ENCODE results near the gene F2R.
"Not testable (repeated sequence)": the region's sequence is repeated elsewhere in the genome, so short reads cannot be mapped to it uniquely, and the experiment has no call there.

F2R gene

GRCh38 chr5:76715736-76716455 is at the start of gene F2R:
Gene F2R (plus strand): TSS chr5:76716126. CDS start chr5:76716308, 182 bp downstream.
- no peak for DNase-seq (ENCODE audit: low read depth in 2 of 2)

DNA sequence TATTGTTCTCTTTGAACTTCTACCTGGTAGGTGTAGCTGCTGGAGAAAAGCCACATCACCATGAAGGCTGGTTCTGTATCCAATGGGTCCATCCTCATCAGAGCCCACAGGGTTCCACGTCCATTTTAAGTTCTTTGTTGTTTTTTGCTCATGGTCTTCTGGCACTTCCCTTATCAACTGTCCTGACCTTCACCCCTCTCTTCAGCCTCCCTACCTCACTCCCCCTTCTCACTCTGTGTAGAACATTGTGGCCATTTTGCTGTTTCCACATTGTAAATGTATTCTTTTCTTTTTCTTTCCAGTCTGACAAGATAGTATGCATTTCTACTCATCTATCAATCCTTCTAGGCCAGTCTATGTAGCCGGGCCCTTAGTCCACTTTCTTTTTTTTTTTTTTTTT is 48.4 kb upstream of the F2R start:
- no peak for DNase-seq (ENCODE audit: low read depth in 2 of 2)

- no peak for DNase-seq (ENCODE audit: low read depth in 2 of 2)
These were observed 46.7 kb upstream of the F2R start for GRCh38 chr5:76669245-76669644.

- no peak for DNase-seq (ENCODE audit: low read depth in 2 of 2)
These were observed 45.4 kb upstream of the F2R start for GRCh38 chr5:76670508-76670907.

DNA sequence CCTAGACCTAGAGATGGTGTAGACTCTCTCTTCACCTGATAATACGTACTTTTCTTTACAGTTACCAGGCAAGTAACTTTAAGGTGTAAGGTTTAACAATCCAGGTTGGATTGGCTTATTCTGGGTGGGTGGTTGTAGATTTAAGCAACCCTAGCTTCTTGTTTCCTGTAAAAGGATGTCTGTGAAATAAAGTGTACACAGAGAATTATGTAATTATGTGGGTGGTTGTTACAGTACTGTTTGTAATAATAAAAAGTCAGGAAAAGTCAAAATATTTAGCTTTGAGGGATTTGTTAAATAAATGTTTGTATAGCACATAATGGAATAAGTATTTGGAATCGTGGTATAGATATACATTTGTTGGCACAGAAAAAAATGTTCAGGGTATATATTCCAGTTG is 43.7 kb upstream of the F2R start:
- no peak for DNase-seq (ENCODE audit: low read depth in 2 of 2)

GRCh38 chr5:76673125-76673524 is 42.8 kb upstream of the F2R start:
- DNase-seq (ENCODE audit: low read depth in 2 of 2), result no peak

- DNase-seq (ENCODE audit: low read depth in 2 of 2), result no peak
These were observed 41.4 kb upstream of the F2R start for GRCh38 chr5:76674330-76675066.

DNA sequence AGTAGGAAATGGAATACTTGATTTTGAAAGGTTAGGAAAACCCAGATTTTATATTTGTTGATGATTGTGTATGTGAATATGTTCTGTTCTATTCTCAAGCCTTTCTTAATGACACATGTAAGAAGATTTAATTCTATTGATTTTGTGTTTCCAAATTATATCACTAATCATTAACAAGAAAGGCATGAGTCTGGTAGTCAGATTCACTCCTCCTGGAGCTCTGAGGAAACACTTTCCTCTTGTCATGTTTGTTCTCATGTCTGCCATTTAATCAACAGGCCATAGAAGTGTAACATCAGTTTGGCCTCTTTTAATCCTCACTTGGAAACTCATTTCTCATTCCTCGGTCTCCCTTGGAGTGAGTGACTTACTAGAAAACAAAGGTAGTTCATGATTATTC is 40.6 kb upstream of the F2R start:
- no peak for DNase-seq (ENCODE audit: low read depth in 2 of 2)

- no peak for DNase-seq (ENCODE audit: low read depth in 2 of 2)
These were observed 38.0 kb upstream of the F2R start for GRCh38 chr5:76677849-76678472.

DNA sequence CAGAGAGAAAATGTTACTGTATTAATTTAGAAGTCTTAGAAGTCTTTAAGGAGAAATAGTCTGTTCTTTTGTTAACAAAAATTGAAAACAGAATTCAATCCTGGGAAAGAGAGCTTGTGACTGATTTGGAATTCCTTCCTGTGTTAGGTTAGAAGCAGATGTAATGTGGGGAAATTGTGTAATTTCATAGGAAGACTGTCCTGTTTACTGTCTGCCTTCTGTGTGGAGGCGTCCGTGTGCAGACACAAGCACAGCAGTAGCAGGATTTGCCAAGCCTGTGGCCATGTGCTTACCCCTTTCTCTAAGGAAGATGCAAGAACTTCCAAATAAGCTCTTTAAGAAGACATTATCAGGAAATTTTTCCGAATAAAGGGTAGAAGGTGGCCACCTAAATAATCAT is 36.7 kb upstream of the F2R start:
- DNase-seq (ENCODE audit: low read depth in 2 of 2), result no peak

DNA sequence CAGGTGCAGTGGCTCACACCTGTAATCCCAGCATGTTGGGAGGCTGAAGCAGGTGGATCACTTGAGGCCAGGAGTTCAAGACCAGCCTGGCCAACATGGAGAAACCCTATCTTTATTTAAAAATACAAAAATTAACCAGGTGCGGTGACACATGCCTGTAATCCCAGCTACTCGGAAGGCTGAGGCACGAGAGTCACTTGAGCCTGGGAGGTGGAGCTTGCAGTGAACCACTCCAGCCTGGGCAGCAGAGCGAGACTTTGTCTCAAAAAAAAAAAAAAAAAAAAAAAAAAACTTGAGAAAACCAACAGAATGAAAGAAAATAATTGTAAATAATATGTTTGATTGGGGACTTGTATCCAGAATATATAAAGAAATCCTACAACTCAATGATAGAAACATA is 35.1 kb upstream of the F2R start:
- DNase-seq (ENCODE audit: low read depth in 2 of 2), result not testable (repeated sequence)

DNA sequence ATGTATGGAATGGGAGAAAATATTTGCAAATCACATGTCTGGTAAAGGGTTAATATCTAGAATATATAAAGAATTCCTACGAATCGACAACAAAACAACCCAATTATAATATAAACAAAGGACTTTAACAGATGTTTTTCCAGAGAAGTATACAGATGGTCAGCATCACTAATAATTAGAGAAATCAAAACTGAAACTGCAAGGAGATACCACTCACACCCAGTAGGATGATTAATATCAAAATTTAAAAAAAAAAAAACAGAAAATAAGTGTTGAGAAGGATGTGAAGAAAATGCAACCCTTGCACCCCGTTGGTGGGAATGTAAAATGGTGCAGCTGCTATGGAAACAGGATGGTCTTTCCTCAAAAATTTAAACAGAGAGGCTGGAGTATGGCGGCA is 34.6 kb upstream of the F2R start:
- DNase-seq (ENCODE audit: low read depth in 2 of 2), result no peak

GRCh38 chr5:76682387-76682786 is 33.5 kb upstream of the F2R start:
- DNase-seq (ENCODE audit: low read depth in 2 of 2), result no peak

DNA sequence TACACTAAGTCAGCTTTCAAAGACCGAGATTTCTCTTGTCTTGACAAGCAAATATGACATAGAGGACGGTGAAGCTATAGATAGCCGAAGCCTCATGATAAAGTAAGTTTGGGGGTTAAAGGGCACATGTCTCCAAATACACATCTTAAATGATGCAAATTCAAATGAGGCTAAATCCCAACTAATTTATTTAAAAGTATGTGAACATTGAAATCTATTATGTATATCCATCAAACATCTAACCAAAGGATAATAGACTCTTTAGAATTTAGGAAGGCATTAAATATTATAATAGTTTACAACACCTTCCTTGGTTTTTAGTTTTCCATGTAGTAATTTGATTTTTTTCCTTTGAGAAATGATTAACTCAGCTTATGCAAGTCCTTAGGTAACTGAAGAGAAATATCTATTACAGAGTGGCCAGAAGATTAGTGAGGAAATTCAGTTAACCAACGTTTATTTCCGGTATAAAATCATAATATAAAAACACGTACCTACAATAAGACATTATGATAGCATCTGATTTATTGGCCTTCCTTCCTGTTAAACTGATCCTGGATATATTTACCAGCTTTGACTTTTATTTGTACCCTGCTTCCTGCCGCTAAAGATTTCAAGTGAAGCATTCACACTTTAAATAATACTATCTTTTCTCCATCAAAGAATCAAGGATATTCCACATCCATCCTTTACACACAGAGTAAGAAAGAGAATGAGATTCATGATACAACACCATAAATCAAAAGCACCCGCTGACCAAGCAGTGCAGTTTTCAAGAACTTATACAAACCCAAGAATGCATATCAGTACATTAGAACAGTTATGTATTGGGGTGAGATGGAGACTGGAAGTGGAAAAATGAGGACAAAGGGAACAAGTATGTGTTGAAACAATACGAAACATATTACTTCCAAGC is 31.9 kb upstream of the F2R start:
- DNase-seq (ENCODE audit: low read depth in 2 of 2), result no peak

- no peak for DNase-seq (ENCODE audit: low read depth in 2 of 2)
These were observed 31.0 kb upstream of the F2R start for GRCh38 chr5:76684756-76685519.

DNA sequence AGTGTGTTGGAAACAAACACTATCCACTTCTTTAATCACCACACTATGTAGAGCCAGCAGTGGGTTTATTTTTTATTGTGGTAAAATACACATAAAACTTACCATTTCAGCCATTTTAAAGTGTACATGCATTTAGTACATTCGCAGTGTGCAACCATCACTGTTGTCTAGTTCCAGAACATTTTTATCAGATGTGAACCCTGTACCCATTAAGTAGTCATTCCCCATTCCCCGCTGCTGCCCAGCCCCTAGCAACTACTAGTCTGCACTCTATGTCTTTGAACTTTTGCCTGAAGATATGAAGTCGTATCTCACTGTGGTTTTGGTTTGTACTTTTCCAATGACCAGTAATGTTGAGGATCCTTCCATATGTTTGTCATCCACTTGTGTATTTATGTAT is 30.2 kb upstream of the F2R start:
- DNase-seq (ENCODE audit: low read depth in 2 of 2), result no peak

DNA sequence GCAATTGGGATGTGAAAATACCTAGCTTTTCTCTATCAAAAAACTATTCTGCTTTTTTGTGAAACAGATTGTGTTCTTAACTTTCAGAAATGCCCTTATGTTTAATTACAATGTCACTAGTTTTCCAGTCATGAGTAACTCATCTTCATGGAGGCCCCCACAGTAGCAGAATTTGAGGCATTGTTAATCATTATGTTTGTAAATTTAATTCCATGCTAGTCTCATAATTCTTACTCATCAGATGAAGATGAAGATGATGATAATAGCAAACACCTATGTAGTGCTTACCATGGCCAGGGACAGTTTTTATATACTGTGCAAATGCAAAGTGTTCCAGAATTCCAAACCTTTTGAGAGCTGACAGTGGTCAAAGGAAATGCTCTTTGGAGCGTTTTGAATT is 27.7 kb upstream of the F2R start:
- DNase-seq (ENCODE audit: low read depth in 2 of 2), result no peak

DNA sequence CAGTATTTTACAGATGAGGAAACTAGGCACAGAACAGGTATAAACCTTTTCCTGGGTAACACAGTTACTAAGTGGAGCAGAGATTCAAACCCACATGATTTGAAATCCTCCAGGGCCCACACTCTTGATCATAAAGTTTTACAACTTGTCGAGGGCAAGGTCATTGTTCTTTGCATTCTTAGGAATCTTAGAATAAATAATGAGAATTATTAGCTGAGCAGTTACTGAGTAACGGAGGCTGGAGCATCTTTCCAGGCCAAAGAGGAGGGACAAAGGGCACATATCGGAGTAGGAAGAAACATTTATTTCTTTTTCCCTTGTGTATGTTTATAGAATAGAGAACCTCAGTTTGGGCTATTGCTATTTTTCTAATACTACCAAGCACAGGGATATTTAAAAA is 27.1 kb upstream of the F2R start:
- DNase-seq (ENCODE audit: low read depth in 2 of 2), result no peak

DNA sequence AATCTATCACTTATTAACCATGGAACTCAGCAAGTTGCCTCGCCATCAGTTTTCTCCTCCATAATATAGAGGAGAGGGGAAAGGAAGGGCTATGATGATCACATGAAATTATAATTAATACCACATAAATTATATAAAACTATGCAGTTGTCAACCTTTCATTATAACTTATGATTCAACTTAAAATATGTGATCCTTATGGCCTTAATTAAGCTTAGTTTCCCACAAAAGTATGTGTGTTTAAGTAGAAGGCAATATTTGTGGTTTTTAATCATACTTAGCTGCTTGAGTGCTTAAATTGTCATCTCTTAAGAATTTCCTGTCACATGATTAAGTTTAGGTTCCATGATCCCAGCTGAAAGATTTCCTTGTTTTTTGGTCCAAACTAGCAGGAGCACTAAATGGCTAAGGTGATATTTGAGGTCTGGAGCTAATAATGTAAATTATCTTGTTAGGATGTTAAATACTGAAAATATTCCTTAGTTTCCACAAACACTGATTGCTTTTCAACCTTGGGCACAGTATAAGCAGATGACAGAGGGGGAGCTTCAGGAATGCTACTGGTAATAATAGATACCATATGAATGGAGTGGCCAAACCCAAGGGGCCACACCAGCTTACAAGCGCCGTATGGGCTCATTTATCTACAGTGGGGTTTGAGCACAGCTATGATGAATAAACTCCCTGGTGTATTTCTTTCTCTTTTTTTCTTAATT is 26.4 kb upstream of the F2R start:
- DNase-seq (ENCODE audit: low read depth in 2 of 2), result no peak

- DNase-seq (ENCODE audit: low read depth in 2 of 2), result no peak
These were observed 25.8 kb upstream of the F2R start for GRCh38 chr5:76690037-76690679.

Measured in stimulated activated CD8-positive, alpha-beta memory T cell treated with anti-CD3 and anti-CD28 coated beads, Interleukin-15, amount 100 ng/mL, for 4 hours (primary cell).